GM21447 (cell line): ENCODE data around the gene ADAMTS2.

Experiments used
- ATAC-seq: cut with Tn5 transposase; IDR thresholded peaks from one replicate; pipeline ENCODE4 v1.9.1; 2021; ENCODE audit not compliant: unreplicated experiment

ADAMTS2 gene

DNA sequence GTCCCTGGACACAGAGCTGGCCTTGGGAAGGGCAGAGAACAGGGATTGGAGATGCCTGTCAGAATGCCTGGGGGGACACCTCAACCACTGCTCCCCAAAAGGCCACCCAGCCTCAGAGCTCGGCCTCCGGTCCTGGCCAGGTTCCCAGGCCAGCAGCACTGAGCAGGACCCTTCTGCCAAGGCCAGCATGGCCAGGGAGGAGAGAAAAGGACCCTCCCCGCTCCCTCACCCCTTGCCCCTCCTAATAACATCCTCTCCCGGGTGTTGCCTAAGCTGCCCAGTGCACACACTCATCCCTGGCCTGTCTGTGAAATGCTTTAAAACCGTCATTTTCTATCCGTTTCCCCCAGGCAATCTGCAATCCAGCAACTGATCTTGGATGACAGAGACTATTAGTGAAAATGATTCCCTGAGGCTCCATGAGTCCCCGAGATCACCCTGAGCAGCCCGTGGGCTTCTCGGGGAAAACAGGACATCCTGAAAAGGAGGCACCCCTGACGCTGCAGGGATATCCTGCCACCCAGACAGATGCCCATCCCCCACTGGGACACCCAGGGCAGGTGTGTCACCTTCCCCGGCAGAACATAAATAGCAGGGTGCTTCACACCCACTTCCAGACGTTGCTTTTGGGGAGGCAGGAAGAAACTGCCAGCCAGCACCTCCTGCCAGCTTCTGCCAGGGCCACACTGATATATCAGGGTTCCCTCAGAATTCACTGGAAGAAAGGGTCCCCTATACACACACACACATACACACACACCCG is 75.3 kb downstream of the ADAMTS2 start:
- ATAC-seq: no peak

DNA sequence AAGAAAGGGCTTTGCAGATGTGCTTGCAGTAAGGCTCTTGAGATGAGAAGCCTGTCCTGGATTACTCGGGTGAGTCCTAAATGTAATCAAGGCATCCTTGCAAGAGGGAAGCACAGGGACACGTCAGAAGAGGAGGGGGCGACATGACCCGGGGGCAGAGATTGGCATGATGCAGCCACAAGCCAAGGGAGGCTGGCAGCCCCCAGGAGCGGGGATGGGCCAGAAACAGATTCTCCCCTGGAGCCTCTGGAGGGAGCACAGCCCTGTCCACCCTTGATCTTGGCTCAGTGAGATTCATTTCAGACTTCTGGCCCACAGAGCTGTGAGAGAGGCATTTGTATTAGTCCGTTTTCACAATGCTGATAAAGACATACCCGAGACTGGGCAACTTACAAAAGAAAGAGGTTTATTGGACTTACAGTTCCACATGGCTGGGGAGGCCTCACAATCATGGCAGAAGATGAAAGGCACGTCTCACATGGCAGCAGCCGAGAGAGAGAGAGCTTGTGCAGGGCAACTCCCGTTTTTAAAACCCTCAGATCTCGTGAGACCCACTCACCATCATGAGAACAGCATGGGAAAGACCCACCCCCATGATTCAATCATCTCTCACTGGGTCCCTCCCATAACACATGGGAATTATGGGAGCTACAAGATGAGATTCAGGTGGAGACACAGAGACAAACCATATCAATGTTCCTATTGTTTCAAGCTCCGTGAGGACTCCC is 76.1 kb downstream of the ADAMTS2 start:
- ATAC-seq: no peak

DNA sequence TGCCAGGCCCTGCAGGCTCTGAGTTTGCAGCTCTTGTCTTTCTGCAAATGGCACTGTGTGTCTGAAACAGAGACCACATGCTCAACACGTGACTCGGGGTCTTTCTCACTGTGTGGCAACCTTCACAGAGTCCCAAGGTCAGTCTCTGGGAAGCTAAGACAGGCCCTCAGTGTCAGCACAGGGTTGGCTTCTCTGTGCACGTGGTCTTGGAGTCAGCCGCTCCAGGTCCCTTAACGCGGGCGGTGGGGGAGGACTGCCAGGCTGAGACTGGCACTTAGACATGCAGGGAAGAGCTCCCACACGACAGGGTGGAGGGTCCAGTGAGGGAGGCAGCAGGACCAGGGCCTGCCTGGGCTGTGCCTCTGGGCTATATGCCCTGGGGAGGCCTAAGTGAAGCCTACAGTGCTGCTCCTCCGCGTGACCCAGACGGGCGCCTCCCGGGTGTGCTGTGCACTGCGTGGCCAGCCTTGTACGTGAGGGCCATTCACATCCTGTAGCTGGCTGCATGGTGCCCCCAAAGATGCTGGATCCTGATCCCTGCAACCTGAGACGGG is 76.8 kb downstream of the ADAMTS2 start:
- no peak for ATAC-seq

DNA sequence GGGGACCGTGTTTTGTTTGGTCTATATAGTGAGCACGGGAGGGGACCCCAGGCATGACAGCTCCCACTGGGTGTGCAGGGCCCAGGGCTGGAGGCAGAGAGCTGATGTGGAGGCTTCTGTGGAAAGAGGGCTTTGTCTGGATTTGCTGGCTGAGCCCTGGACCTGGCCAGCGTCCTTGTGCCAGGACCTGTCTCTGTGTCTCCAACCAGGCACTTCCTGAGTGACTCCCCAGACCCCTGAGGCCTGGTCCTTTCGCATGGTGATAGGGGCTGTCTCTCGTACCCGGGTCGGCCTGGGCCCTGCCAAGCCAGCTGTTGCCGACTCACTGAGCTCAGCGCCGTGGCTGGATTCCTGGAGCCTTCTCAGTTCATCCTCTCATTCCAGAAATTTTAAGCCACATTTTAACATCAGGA is 77.6 kb downstream of the ADAMTS2 start:
- ATAC-seq: no peak

DNA sequence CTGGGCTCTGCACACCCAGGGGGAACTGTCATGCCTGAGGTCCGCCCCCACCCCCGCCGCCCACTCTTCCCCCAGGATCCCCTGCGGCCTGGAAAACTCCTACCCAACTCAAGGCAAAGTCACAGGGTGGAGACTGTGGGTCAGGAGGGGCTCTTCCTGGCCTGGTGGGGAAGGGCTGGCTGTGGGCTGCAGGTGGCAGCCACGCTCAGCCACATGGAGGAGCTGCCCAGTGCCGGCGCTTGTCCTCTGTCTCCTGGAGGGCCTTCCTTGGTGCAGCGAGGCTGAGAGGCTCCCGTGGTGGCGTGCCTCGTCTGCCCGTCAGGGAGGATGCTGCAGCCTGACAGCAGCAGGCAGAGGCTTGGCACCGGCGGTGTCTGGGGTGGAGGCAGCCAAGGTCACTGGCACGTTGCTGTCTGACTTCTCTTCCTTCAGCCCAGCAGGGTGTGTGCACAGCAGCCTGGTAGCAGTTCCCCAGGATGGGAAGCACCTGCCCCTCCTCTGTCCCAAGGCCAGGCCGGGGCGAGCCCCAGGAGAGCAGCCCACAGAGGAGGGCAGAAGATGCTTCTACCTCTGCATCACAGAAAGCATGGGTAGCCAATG is 78.1 kb downstream of the ADAMTS2 start:
- no peak for ATAC-seq

DNA sequence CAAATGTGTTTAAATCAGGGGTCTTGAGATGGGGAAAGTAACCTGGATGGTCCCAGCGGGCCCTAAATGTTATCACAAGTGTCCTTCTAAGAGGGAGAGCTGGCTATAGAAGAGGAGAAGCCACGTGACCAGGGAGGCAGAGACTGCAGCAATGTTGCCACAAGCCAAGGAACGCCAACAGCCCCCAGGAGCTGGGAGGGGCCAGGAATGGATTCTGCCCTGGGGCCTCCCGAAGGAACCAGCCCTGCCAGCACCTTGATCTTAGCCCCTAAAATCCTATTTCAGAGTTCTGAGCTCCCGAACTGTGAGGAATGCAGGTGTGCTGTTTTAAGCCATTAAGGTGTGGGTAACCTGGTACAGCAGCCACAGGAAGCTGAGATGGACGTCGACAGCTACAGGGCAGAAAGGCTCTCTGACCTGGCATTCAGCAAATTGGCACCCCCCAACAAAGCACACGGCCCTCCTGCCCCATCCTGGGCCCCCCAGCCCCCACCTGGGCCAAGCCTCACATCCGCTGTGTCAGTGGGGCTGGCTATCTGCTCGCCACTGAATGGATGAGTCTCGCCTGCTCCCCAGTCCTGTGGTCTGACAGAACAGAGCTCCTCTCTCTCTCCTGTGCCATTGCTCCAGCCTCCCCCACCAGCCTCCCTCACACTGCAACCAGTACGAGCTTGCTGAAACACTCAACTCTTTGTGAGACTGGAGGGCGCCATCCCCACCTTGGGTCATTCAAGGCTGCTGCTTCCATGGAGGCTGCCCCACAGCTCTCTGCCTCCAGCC is 78.8 kb downstream of the ADAMTS2 start:
- ATAC-seq: no peak

DNA sequence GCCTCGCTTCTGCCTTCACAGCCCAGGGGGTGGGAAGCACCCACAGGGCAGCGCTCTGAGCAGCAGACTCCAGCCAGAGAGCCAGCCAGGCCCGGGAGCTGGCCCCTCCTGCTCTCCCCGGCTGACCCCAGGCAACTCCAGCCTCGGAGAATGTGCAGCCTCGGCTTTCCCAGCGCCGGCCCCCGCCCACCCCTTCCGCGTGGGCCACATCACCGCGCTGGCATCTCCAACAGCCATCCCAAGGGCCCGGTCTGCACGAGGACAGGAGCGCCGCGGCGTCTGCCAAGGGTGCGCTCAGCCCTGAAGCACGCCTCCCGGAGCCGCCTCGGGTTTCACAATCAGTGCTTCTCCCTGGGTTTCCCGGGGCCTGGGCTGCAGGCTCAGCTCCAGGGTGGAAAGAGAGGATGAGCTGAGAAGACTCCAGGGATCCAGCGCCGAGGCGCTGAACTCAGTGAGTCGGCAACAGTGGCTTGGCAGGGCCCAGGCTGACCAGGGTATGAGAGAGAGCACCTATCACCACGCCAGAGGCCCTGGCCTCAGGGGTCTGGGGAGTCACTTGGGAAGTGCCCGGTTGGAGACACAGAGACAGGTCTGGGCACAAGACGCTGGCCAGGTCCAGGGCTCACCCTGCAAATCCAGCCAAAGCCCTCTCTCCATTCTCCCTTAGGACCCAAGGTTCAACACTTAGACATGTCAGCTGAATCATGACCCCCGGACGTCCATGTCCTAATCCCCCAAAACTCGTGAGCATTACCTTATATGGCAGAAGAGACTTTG is 79.6 kb downstream of the ADAMTS2 start:
- no peak for ATAC-seq

DNA sequence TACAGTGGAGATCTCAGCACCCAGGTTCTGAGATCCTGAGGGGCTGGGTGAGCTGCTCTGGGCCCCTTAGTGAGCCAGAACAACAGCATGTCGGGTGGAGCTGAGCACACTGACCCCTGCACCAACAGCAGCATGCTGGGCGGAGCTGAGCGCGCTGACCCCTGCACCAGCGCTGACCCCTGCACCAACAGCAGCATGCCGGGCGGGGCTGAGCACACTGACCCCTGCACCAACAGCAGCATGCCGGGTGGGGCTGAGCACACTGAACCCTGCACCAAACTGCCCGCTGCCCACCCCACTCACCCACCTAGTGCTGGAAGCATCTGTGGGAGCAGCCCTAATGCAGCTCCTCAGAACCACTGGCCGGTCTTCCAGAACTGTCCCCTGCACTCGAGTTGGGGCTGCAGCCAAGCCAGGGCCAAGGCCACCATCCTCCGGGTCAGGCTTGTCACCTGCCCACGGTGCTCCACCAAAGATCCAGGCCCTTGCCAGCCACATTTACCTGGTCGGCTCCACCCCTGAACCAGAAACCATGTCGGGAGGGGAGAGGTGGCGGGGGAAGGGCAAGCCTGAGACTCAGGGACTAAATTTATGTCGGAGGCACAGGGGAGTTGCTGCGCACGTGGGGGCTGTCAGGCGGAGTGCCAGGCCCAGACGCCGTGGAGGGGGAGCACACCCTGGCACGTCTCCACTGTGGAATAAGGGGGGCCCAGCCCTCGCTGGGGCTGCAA is 80.3 kb downstream of the ADAMTS2 start:
- no peak for ATAC-seq

DNA sequence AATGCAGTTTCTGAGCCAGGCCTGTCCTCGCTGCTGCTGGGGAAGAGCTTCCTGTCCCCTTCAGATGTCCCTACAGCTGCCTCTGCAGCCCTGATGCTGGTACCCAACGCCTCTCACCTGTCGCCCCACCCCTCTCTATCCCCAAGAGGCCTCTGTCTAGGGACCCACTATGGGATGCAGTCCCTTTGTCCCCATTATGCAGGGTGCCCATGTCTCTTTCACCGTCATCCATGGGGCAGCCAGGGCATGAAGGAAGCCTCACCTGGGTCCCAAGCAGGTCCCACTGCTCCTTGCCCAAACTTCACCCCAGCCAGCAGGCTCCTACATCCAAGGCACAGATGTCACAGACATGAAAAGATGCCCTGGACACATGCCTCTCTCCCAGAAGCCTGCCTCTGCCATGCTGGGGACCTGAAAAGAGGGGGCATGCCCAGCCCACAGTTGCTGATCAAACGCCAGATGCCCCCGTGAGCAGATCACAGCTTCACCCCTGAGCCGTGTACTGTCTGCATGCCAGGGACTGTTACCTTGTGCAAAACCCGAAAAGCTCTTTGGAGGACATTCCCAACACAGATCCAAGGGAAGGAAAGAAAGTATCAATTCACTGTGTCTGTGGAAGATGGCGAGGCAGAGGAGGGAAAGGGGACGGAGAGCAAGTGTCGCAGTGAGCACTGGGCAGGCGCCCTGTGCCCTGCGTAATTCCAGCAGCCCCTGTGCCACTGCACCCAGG is 81.0 kb downstream of the ADAMTS2 start:
- no peak for ATAC-seq

DNA sequence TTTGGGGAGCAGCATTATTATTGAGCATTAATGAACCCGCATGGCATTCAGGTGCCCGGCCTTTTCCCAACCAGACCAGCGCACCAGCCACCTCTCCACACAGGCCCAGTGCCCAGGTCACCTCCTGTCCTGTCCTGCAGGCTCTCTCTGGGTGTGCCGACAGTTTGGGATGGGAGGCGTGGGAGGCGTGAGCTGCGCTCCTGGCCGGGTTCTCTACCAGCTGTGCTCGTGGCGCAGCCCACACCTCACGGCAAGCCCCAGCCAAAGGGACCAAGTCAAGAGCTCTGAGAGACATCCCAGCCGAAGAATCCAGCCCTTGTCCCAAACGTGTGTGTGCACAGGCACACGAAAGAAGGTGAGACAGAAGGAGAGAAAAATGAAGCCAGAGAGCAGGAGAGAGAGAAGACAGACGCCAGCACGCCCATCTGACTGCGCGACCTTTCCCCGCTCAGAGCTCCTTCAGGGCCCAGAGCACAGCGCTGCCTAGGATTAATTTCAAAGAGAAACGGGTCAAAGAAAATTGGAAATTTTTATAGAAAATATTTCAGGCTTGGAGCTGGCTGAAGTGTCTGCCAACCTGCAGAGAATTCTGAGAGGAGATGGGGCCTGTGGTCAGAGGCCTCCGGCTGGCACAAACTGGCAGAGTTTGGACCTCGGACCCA is 81.7 kb downstream of the ADAMTS2 start:
- no peak for ATAC-seq

DNA sequence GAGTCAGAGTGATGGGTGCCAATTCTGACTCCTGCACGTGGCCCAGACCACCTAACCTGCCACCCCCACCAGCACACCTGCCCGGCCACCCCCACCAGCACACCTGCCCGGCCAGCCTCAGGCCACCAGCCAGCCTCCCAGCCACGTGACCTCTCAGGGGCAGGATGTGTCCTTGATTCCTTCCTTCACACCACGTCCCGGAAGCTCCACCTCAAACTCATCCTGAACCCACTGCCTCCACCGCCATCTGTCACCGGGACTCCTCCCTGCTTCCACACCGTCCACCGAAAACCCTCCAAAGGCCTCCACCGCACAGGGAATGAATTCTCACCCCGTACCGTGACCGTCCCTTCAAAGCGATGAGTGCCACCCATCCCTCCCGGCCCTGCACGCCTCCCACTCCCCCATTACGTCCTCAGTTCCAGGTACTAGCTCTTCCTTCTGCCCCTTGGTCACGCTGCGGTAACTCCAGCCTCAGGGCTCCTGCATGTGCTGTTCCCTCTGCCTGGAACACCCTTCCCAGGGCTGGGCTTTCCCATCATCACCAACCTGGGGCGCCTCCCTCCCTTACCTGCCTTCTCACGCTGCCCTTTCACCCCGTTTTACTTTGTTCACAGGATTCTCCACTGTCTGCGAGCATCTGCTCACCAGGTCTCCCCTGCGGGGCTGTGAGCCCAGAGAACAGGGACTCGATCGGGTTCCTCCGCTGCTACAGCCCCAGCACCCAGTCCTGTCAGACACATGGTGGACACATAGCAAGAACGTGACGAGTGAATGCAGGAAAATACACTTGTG is 82.9 kb downstream of the ADAMTS2 start:
- ATAC-seq: no peak

DNA sequence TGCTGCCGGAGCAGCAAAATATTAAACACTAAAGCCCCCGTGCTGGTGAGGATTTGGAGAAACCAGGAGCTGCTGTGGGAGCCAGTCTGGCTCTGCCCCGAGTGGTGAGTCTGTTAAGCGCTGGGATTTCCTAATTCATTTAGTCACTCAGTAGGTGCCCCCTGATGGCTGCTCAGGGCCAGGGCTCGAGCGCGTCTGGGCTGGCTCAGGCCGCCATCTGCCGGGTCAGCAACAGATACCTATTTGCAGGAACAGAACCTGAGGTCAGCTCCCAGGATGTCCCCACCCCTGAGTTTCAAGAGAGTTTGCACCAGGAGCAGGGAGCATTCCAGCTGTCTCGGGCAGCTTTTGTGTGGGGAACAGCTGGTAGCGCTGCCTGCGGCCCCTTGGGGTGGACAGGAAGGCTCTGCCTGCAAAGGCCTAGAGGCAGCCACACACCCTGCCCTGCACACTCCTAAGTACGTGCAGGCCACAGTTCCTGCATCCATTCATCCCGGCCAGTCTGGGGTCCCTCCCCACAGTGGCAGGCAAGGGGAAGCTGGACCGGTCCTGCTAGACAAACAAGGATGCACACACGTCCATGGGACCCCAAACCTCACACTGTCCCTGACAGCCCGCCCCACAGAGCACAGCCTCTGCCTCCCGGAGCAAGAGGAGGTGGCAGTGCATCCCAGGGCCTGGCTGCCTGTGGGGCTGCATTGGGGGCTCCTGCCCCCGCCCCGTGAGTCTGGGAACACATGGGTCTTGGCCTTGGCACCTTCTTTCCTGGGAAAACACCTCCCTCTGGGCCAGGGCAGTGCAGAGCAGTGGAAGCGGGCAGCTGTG is 83.7 kb downstream of the ADAMTS2 start:
- no peak for ATAC-seq

DNA sequence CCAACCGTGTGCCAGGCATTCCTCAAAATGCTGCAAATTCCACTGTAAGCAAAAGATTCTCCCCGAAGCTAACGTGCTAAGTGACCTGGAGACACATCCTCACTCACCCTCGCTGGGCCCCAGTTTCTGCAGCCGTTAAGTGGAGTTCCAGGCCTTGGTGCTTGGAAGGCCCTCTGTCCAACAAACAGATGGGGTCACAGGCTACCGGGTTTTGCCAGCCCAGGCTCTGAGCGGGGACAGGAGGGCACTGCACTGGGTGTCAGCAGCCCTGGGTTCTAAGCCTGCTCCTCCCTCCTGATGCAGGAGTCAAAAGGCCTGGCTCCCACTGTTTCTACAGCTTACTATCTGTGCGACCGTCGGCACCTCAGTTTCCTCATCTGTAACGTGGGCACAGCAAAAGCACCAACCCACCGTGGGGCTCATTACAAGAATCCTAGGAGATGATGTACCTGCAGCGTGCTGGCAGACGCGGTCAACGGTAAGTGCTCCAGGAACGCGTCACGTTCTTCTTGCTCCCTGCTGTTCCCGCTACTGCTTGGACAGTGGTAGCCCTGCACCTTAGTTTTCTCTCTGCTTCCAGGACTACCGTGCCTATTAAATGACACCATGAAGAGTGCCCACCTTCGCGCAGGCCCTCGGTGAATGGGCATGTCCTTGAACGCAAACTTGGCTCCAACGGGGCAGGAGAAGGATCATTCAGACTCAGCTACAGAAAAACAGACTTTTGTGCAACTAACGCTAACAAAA is 84.8 kb downstream of the ADAMTS2 start:
- no peak for ATAC-seq

DNA sequence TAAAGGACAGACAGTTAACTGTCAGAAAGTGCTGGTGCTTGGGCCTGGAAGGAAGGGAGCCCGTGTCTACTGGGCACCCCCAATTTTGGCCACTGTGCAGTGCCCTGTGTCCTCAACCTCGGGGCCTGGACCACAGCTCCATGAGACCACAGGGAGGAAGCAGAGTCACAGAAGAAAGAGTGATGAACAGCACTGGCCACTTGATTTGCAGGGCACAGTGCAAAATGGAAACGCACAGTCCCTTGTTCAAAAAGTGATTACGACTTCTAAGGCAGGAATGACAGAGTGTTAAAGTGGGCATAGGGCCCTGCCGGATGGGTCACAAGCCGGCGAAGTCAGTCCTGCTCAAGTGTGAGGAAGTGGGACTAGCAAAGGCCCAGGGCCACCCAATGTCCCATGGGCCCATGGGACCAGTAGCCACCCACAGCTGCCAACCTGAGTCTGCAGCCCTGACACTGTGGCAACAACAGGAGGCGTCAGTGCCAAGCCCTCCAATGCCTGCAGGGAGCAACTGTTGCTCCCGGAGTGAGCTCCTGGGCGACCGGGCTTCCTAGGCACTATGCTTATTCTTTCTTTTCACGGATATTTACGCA is 85.4 kb downstream of the ADAMTS2 start:
- ATAC-seq: no peak

DNA sequence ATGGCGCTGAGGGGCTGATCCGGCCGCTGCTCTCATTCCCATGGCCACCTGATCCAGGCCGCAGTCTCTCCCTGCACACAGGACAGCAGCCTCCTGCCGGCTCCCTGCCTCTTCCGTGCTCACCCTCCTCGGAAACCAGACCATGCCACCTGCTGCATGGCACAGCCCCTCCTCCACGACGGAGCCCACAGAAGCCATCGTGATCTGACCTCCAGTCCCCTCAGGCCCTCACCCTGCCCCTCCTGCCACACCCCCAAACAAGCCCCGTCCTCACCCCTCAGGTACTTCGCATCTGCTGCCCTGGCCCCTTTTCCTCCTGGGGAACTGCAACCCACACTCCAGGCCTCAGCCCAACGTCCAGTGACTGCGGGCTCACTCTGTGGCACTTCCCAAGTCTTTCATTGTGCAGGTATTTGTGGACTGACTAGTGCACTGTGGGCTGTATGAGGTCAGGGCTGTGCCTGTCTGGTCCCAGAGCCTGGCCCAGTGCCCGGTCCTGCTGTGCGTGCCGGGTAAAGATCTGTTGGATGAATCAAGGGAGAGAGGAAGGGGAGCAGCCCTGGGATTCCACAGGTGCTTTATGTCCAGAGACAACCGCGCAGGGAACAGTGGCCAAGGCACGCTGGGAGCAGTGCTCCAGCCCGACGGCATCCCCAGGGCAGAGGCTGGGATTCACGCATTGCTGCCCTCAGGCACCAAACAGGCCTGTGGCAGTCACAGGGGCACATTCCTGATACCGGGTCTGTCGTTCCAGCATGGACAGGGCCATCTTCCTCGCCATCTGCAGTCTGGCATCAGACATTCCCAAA is 86.1 kb downstream of the ADAMTS2 start:
- no peak for ATAC-seq
